Stimulated activated CD4-positive, alpha-beta T cell treated with anti-CD3 and anti-CD28 coated beads, Interleukin-1b, Interleukin-23, amount 100 ng/mL, for 4 hours (primary cell): ENCODE results near the gene CHST5.

Experiments used
- DNase-seq, 2 donors: peaks; one replicate each; pipeline ENCODE4 v3.0.0-alpha.2; 2020; ENCODE audit warnings: low read depth in 2 of 2

Gene CHST5

GRCh38 chr16:75535901-75536300, at the start of gene CHST5:
TSS of gene CHST5 (minus strand) at chr16:75536108. CDS start at chr16:75530384, 5,724 bp downstream.
- DNase-seq: no peak

- DNase-seq: no peak
Observed at GRCh38 chr16:75584108-75584507, 48.2 kb upstream of the CHST5 start.

GRCh38 chr16:75579281-75579834, 43.5 kb upstream of the CHST5 start:
- no peak for DNase-seq

GRCh38 chr16:75578725-75579124, 42.8 kb upstream of the CHST5 start:
- no peak for DNase-seq

GRCh38 chr16:75578212-75578611, 42.3 kb upstream of the CHST5 start:
- DNase-seq: no peak

GRCh38 chr16:75576384-75576811, 40.5 kb upstream of the CHST5 start:
- no peak for DNase-seq

- no peak for DNase-seq
Observed at GRCh38 chr16:75575958-75576357, 40.0 kb upstream of the CHST5 start.

GRCh38 chr16:75573955-75574354, 38.0 kb upstream of the CHST5 start:
- no peak for DNase-seq

- no peak for DNase-seq
Observed at GRCh38 chr16:75572864-75573542, 37.1 kb upstream of the CHST5 start.

- no peak for DNase-seq
Observed at GRCh38 chr16:75570396-75571065, 34.6 kb upstream of the CHST5 start.

- DNase-seq: no peak
Observed at GRCh38 chr16:75567911-75568310, 32.0 kb upstream of the CHST5 start.

GRCh38 chr16:75566758-75567255, 30.9 kb upstream of the CHST5 start:
- DNase-seq: no peak

GRCh38 chr16:75566040-75566757, 30.3 kb upstream of the CHST5 start, which contains the start of gene GABARAPL2:
TSS of gene GABARAPL2 (plus strand) at chr16:75566379. CDS start at chr16:75566487, 108 bp downstream.
- peak; percentile 88 to 95 for DNase-seq

GRCh38 chr16:75565640-75566039, 29.7 kb upstream of the CHST5 start:
- DNase-seq: no peak

- no peak for DNase-seq
Observed at GRCh38 chr16:75559564-75560372, 23.9 kb upstream of the CHST5 start.

GRCh38 chr16:75558846-75559401, 23.0 kb upstream of the CHST5 start:
- DNase-seq: no peak

- no peak for DNase-seq
Observed at GRCh38 chr16:75556431-75556950, 20.6 kb upstream of the CHST5 start.

GRCh38 chr16:75555707-75556430, 20.0 kb upstream of the CHST5 start, which contains the start of gene TMEM231:
TSS of gene TMEM231 (minus strand) at chr16:75556252. CDS start at chr16:75556209, 43 bp downstream.
- peak; percentile 94 to 97 for DNase-seq

GRCh38 chr16:75555213-75555706, 19.4 kb upstream of the CHST5 start:
- no peak for DNase-seq

GRCh38 chr16:75552951-75553350, 17.0 kb upstream of the CHST5 start:
- no peak for DNase-seq
